SK-N-SH (cell line): ENCODE measurements around the gene SLIT1. TPM values are rescaled to one million over a fixed set of nuclear protein-coding genes. Genes with fewer than 3 reads are reported as not detected.

Experiments used
- CTCF ChIA-PET: fragments of 300-600, 350-600 bp; formaldehyde crosslinking; extraction: SDS; loops from one replicate; lab custom pipeline; 2021; lab: Yijun Ruan, JAX
- POLR2A ChIA-PET: fragments of 350-600 bp; sonication (Branson Sonifier 250); formaldehyde crosslinking; extraction: SDS; loops from one replicate; lab custom pipeline; 2020; ENCODE audit warnings: antibody characterized with exemption, inconsistent platforms; lab: Yijun Ruan, JAX
- DNase-seq: peaks from one replicate; pipeline ENCODE4 v3.0.0; 2012
- H2AFZ ChIP-seq: fragments of 200-600 bp; sonication (generic); 2 replicates; pipeline ENCODE4 v1.8.1; 2016; ENCODE audit warnings: antibody characterized with exemption, mild to moderate bottlenecking, low read depth
- H3F3A ChIP-seq: fragments of 200-600 bp; sonication (generic); replicated peaks from 2 replicates; pipeline ENCODE3; 2016; ENCODE audit warnings: antibody characterized with exemption, mild to moderate bottlenecking; ENCODE audit not compliant: insufficient read depth
- H3K27ac ChIP-seq, 2 experiments: fragments of 200-500 bp in 1 of 2; fragments of 200-600 bp in 1 of 2; sonication (Bioruptor generic) in 1 of 2; sonication (generic), shearing (Covaris generic) in 1 of 2; 2 replicates each; pipeline versions ENCODE4 v1.5.1 to v1.6.1; 2014 to 2016; ENCODE audit warnings: low read depth in 2 of 2, inconsistent platforms in 1 of 2, low read length in 1 of 2, mild to moderate bottlenecking in 1 of 2, mixed read lengths in 1 of 2
- H3K27me3 ChIP-seq: fragments of 200-600 bp; sonication (generic), shearing (Covaris generic); 2 replicates; pipeline ENCODE4 v1.6.1; 2016; ENCODE audit warnings: mixed run types; ENCODE audit not compliant: insufficient read depth
- H3K36me3 ChIP-seq, 2 experiments: fragments of 200-500 bp in 1 of 2; fragments of 200-600 bp in 1 of 2; sonication (Bioruptor generic) in 1 of 2; sonication (generic) in 1 of 2; replicated peaks in 1 of 2; 2 replicates each; pipeline versions ENCODE3 to v1.5.1; 2014 to 2016; ENCODE audit warnings: low read length in 1 of 2, mild to moderate bottlenecking in 1 of 2; ENCODE audit not compliant: insufficient read depth in 2 of 2, control insufficient read depth in 1 of 2
- H3K4me1 ChIP-seq, 2 experiments: fragments of 200-500 bp in 1 of 2; fragments of 200-600 bp in 1 of 2; sonication (Bioruptor generic) in 1 of 2; sonication (generic), shearing (Covaris generic) in 1 of 2; 2 replicates each; pipeline versions ENCODE4 v1.5.1 to v1.6.1; 2014 to 2016; ENCODE audit warnings: low read depth in 1 of 2, low read length in 1 of 2, mixed run types in 1 of 2; ENCODE audit not compliant: insufficient read depth in 2 of 2, control insufficient read depth in 1 of 2
- H3K4me2 ChIP-seq: fragments of 200-600 bp; sonication (generic), shearing (Covaris generic); 2 replicates; pipeline ENCODE4 v1.6.1; 2017; ENCODE audit warnings: mixed run types
- H3K4me3 ChIP-seq, 2 experiments: fragments of 200-500 bp in 1 of 2; fragments of 200-600 bp in 1 of 2; sonication (Bioruptor generic) in 1 of 2; sonication (generic), shearing (Covaris generic) in 1 of 2; 2 replicates each; pipeline versions ENCODE4 v1.5.1 to v1.8.1; 2014 to 2016; ENCODE audit warnings: low read depth in 2 of 2, inconsistent platforms in 1 of 2, low read length in 1 of 2, mild to moderate bottlenecking in 1 of 2, mixed read lengths in 1 of 2, moderate library complexity in 1 of 2
- H3K79me2 ChIP-seq: fragments of 200-600 bp; sonication (generic); 2 replicates; pipeline ENCODE4 v1.8.1; 2017; ENCODE audit warnings: mild to moderate bottlenecking; ENCODE audit not compliant: insufficient read depth
- H3K9ac ChIP-seq: fragments of 200-600 bp; sonication (generic); 2 replicates; pipeline ENCODE4 v1.6.1; 2017; ENCODE audit warnings: mixed run types
- H3K9me2 ChIP-seq: fragments of 200-600 bp; sonication (generic); 2 replicates; pipeline ENCODE4 v1.6.1; 2017; ENCODE audit warnings: mixed run types
- H3K9me3 ChIP-seq: fragments of 200-600 bp; sonication (generic); 2 replicates; pipeline ENCODE4 v1.6.1; 2017; ENCODE audit warnings: mixed run types, mild to moderate bottlenecking, moderate library complexity
- H4K20me1 ChIP-seq: fragments of 200-600 bp; sonication (generic); 2 replicates; pipeline ENCODE4 v1.6.1; 2017; ENCODE audit warnings: mild to moderate bottlenecking, mixed run types; ENCODE audit not compliant: insufficient read depth
- CTCF ChIP-seq: fragments of 200-600 bp; sonication (generic); IDR thresholded peaks from 2 replicates; pipeline ENCODE4 v1.6.1; 2017; ENCODE audit warnings: antibody characterized with exemption, mild to moderate bottlenecking, moderate library complexity
- EZH2phosphoT487 ChIP-seq: fragments of 200-600 bp; sonication (generic); IDR thresholded peaks from 2 replicates; pipeline ENCODE4 v1.6.1; 2017; ENCODE audit warnings: low read depth, mixed run types, mild to moderate bottlenecking, antibody characterized with exemption, moderate library complexity, borderline replicate concordance
- JUND ChIP-seq: IDR thresholded peaks from 2 replicates; pipeline ENCODE4 v1.4.0; 2012
- NFIC ChIP-seq: IDR thresholded peaks from 2 replicates; pipeline ENCODE4 v1.4.0; 2012; ENCODE audit warnings: borderline replicate concordance
- POLR2AphosphoS5 ChIP-seq: IDR thresholded peaks from 2 replicates; pipeline ENCODE4 v1.6.1; 2012; ENCODE audit warnings: low read depth, low read length
- RAD21 ChIP-seq: IDR thresholded peaks from 2 replicates; pipeline ENCODE4 v1.6.1; 2012; ENCODE audit warnings: mild to moderate bottlenecking, low read length
- REST ChIP-seq: IDR thresholded peaks from 2 replicates; pipeline ENCODE4 v1.6.1; 2012; ENCODE audit warnings: mild to moderate bottlenecking, low read depth, low read length, moderate library complexity
- SMC3 ChIP-seq: IDR thresholded peaks from 2 replicates; pipeline ENCODE4 v1.6.1; 2012; ENCODE audit warnings: low read depth, low read length, improper control_type of control experiment
- TCF12 ChIP-seq: IDR thresholded peaks from 2 replicates; pipeline ENCODE4 v1.4.0; 2012
- USF1 ChIP-seq: IDR thresholded peaks from 2 replicates; pipeline ENCODE4 v1.4.0; 2012; ENCODE audit warnings: low read depth, borderline replicate concordance
- USF2 ChIP-seq: fragments of 150-350 bp; IDR thresholded peaks from 2 replicates; pipeline ENCODE4 v1.6.1; 2017; ENCODE audit warnings: antibody characterized with exemption, low read length, low read depth, borderline replicate concordance
- WGBS: methylation state at CpG from one replicate; pipeline ENCODE4 v1.1.6; 2017; ENCODE audit warnings: low lambda C conversion rate; 5-methylcytosine and 5-hydroxymethylcytosine counted together
- polyA plus RNA-seq, 3 experiments: library from polyadenylated mRNA; depleted of rRNA; stranded (reverse); fragments of >200 nt; gene quantifications; 2 replicates each; pipeline ENCODE4 v1.2.3, GENCODE V29; 2012

Gene SLIT1
- polyA plus RNA-seq, 1 of the 3 experiments (the other 2 are of a cell fraction): 0.05 TPM

- ChIA-PET CTCF (interaction anchor here (0.7 to 11.2 kb wide), 13 partner anchors 10 to 850 kb away, joined by 3 to 89 read pairs (median 4); no protein-coding TSS in a partner anchor), POLR2A (interaction anchor here (0.6 kb wide), 1 partner anchor 18 kb away, joined by 3 read pairs; no protein-coding TSS in a partner anchor)
- Histone ChIP-seq H3K27ac (no peak overlapping the region), H3K4me1 (peaks cover 0 to 12% of the 10 kb centered on the region in 2 experiments; a peak in 1 of 4 replicates), H3K36me3 (peaks cover 10 to 19% of the 10 kb centered on the region in 2 experiments), H3K4me3 (no peak overlapping the region), H3K9me3 (no peaks in the 10 kb centered on the region), H2AFZ (no peak overlapping the region), H3K4me2 (no peak overlapping the region), H3K9ac (no peak overlapping the region), H3K79me2 (no peaks in the 10 kb centered on the region), H3K9me2 (no peaks in the 10 kb centered on the region), H3F3A (no peaks in the 10 kb centered on the region), H3K27me3 (no peaks in the 10 kb centered on the region), H4K20me1 (no peaks in the 10 kb centered on the region)
- 81% methylated on average over 3 of the region's 4 CpGs for WGBS
- TF ChIP-seq USF1: no peak
- no peak for TF ChIP-seq REST
- no peak for TF ChIP-seq CTCF
- no peak for TF ChIP-seq JUND
- TF ChIP-seq TCF12: no peak
- TF ChIP-seq EZH2phosphoT487: no peak
- no peak for TF ChIP-seq NFIC
- TF ChIP-seq RAD21: no peak
- TF ChIP-seq USF2: no peak
- TF ChIP-seq POLR2AphosphoS5: no peak
- TF ChIP-seq SMC3: no peak
- no peak for DNase-seq
These were observed 39.0 kb upstream of the SLIT1 start for GRCh38 chr10:97224483-97225435.
